GM12891 (cell line): ENCODE measurements around the gene ANKMY1.

Experiments
- POLR2A ChIP-seq: IDR thresholded peaks from 2 replicates; pipeline ENCODE4 v1.6.1; 2011; ENCODE audit warnings: low read depth, low read length, control low read depth
- POLR2AphosphoS5 ChIP-seq: IDR thresholded peaks from 2 replicates; pipeline ENCODE4 v1.6.1; 2011; ENCODE audit warnings: low read depth, low read length, control low read depth
- SPI1 ChIP-seq: IDR thresholded peaks from 2 replicates; pipeline ENCODE4 v1.6.1; 2011; ENCODE audit warnings: low read depth, low read length, control low read depth
- TAF1 ChIP-seq: IDR thresholded peaks from 2 replicates; pipeline ENCODE4 v1.6.1; 2011; ENCODE audit warnings: low read depth, low read length, control low read depth

GRCh38 chr2:240460781-240461431 lies 96.9 kb downstream of the ANKMY1 start:
- TF ChIP-seq POLR2A: no peak
- no peak for TF ChIP-seq POLR2AphosphoS5
- TF ChIP-seq SPI1: no peak
- TF ChIP-seq TAF1: no peak
